HepG2 (cell line): Measurements from ENCODE around the gene CCL19. TPM values are rescaled to one million over a fixed set of nuclear protein-coding genes. Genes with fewer than 3 reads are reported as not detected.

ENCODE experiments used
- ARID5B ChIP-seq: IDR thresholded peaks from 2 replicates; pipeline ENCODE4 v1.4.0; 2020; ENCODE audit warnings: mild to moderate bottlenecking, missing genetic modification reagents
- FOXA1 ChIP-seq, 2 experiments: fragments of 450-650 bp in 1 of 2; sonication (generic) in 1 of 2; formaldehyde crosslinking in 1 of 2; IDR thresholded peaks; 2 replicates each; pipeline versions ENCODE4 v1.4.0 to v1.6.1; 2016 to 2020; ENCODE audit warnings: missing genetic modification reagents in 1 of 2
- NONO ChIP-seq, 2 experiments: fragments of 450-650 bp in 1 of 2; sonication (generic) in 1 of 2; formaldehyde crosslinking in 1 of 2; IDR thresholded peaks in 1 of 2; conservative IDR thresholded peaks in 1 of 2; 2 replicates each; pipeline versions ENCODE4 v1.6.1 to v1.8.0; 2017 to 2022; ENCODE audit warnings: mild to moderate bottlenecking in 1 of 2, missing genetic modification reagents in 1 of 2, moderate library complexity in 1 of 2
- SMC3 ChIP-seq: IDR thresholded peaks from 2 replicates; pipeline ENCODE4 v1.6.1; 2011; ENCODE audit warnings: low read length, improper control_type of control experiment
- THAP9 ChIP-seq: sonication (generic); formaldehyde crosslinking; IDR thresholded peaks from 2 replicates; pipeline ENCODE4; 2020; ENCODE audit warnings: missing genetic modification reagents, mild to moderate bottlenecking, borderline replicate concordance
- ZFAT ChIP-seq: sonication (generic); formaldehyde crosslinking; conservative IDR thresholded peaks from 2 replicates; pipeline ENCODE4 v1.8.1; 2023; ENCODE audit warnings: missing genetic modification reagents, inconsistent platforms
- ZNF614 ChIP-seq: IDR thresholded peaks from 2 replicates; pipeline ENCODE4 v1.6.1; 2018; ENCODE audit warnings: missing biosample characterization, missing genetic modification reagents, inconsistent platforms, borderline replicate concordance
- polyA plus RNA-seq, 8 experiments: library from polyadenylated mRNA; depleted of rRNA in 3 of 8; stranded (reverse) in 7 of 8; unstranded in 1 of 8; fragments of >200 nt; fragmentation: Illumina TruSeq in 4 of 8; extraction: Trizol in 4 of 8; gene quantifications; 2 replicates each; pipeline versions ENCODE4 v1.2.1 to v1.2.3, GENCODE V29; 2011 to 2016; ENCODE audit warnings: low read depth in 4 of 8, missing spikeins in 1 of 8, mixed read lengths in 1 of 8; ENCODE audit not compliant: insufficient read depth in 1 of 8
- total RNA-seq, 5 experiments: library from RNA; depleted of rRNA; stranded (reverse); fragments of >200 nt; fragmentation: Illumina TruSeq; extraction: Trizol; gene quantifications; 2 replicates each; pipeline ENCODE4 v1.2.3, GENCODE V29; 2016; ENCODE audit warnings: low read depth in 1 of 5

CCL19 gene
- total and polyA plus RNA-seq, 2 of the 13 experiments (the other 11 are each of a cell fraction or from before 2014, with no cell fraction given): not detected

- no peak for TF ChIP-seq THAP9 (CRISPR knock-in tag)
- TF ChIP-seq ZFAT (CRISPR knock-in tag): no peak
- TF ChIP-seq ZNF614: no peak
- no peak for TF ChIP-seq ARID5B (CRISPR knock-in tag)
- TF ChIP-seq NONO (IDR thresholded peaks at IDR 0.05): no peak
- 0 out of 2 replicates have a peak, but pooled peaks have one; percentile 44 for TF ChIP-seq NONO (CRISPR knock-in tag; conservative IDR thresholded peaks at IDR 0.05)
- no peak for TF ChIP-seq FOXA1 (IDR thresholded peaks at IDR 0.05)
- TF ChIP-seq FOXA1 (CRISPR knock-in tag; IDR thresholded peaks at IDR 0.05): no peak
- peak; percentile 83 for TF ChIP-seq SMC3
These were observed 26.6 kb downstream of the CCL19 start (continued) for GRCh38 chr9:34664281-34665066.
